Measurements from ENCODE around the gene GNG11.

Gene GNG11

GRCh38 chr7:93957767-93958166 is 36.2 kb downstream of the GNG11 start:
- H3K27me3 ChIP-seq (ENCODE audit: control insufficient read depth, low read length) = no peaks in the 10 kb centered on the region
- H4K20me1 ChIP-seq (ENCODE audit: control insufficient read depth, insufficient read depth, low read depth, low read length) = no peaks in the 10 kb centered on the region
- H3K36me3 ChIP-seq (ENCODE audit: control insufficient read depth, low read length) = no peaks in the 10 kb centered on the region
- H3F3A ChIP-seq (ENCODE audit: control insufficient read depth, insufficient read depth) = no peaks in the 10 kb centered on the region
- no peaks in the 10 kb centered on the region for H3K9me2 ChIP-seq (replicated peaks; ENCODE audit: control insufficient read depth, low read length)
- no peak overlapping the region for H3K4me3 ChIP-seq (ENCODE audit: low read length)
- TF ChIP-seq CTCF (IDR thresholded peaks at IDR 0.05; ENCODE audit: low read depth, low read length, poor library complexity, severe bottlenecking) (no peak), EZH2phosphoT487 (IDR thresholded peaks at IDR 0.05; ENCODE audit: borderline replicate concordance, low read length) (no peak)
- no peak overlapping the region for H3K27ac ChIP-seq (ENCODE audit: low read depth, low read length)
- H3K4me1 ChIP-seq (ENCODE audit: control insufficient read depth, low read length) = no peaks in the 10 kb centered on the region
- no peaks in the 10 kb centered on the region for H3K9me3 ChIP-seq (ENCODE audit: control insufficient read depth, insufficient read depth, low read length)
- no peak overlapping the region for H3K4me2 ChIP-seq (ENCODE audit: low read length)
- no peaks in the 10 kb centered on the region for H3K79me2 ChIP-seq (ENCODE audit: control insufficient read depth, low read length)

- Histone ChIP-seq H3K4me1 (ENCODE audit: control insufficient read depth, low read length) (no peaks in the 10 kb centered on the region), H3K9me3 (ENCODE audit: control insufficient read depth, insufficient read depth, low read length) (no peaks in the 10 kb centered on the region), H3K36me3 (ENCODE audit: control insufficient read depth, low read length) (no peaks in the 10 kb centered on the region), H4K20me1 (ENCODE audit: control insufficient read depth, insufficient read depth, low read depth, low read length) (no peaks in the 10 kb centered on the region), H3K27me3 (ENCODE audit: control insufficient read depth, low read length) (no peaks in the 10 kb centered on the region), H3K4me3 (ENCODE audit: low read length) (no peak overlapping the region), H3K79me2 (ENCODE audit: control insufficient read depth, low read length) (no peaks in the 10 kb centered on the region), H3K9me2 (replicated peaks; ENCODE audit: control insufficient read depth, low read length) (no peaks in the 10 kb centered on the region), H3K27ac (ENCODE audit: low read depth, low read length) (no peak overlapping the region), H3K4me2 (ENCODE audit: low read length) (no peak overlapping the region), H3F3A (ENCODE audit: control insufficient read depth, insufficient read depth) (no peaks in the 10 kb centered on the region)
- TF ChIP-seq CTCF (IDR thresholded peaks at IDR 0.05; ENCODE audit: low read depth, low read length, poor library complexity, severe bottlenecking) (no peak), EZH2phosphoT487 (IDR thresholded peaks at IDR 0.05; ENCODE audit: borderline replicate concordance, low read length) (no peak)
Observed at GRCh38 chr7:93958216-93958615, 36.7 kb downstream of the GNG11 start.

DNA sequence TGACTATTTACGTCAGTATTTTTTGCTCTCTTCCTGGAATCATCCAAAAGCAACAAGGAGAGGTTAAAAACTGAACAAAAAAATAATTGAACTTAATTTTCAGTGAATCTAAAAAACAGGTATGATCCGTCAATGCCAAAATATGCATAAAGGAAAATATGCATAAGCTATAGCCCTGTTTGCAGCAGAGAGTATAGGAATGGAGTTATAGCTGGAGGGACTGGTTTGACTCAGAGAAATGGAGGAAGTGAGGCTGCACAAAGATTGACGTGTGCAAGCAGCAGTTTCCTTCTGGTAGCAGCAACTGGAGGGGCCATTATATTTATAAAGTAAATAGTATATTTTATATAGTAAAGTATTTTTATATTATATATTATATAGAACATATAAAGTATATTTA is 37.1 kb downstream of the GNG11 start:
- Histone ChIP-seq H3K4me1 (ENCODE audit: control insufficient read depth, low read length) (no peaks in the 10 kb centered on the region), H3F3A (ENCODE audit: control insufficient read depth, insufficient read depth) (no peaks in the 10 kb centered on the region)

More for the DNA sequence above, 37.1 kb downstream of the GNG11 start:
- Histone ChIP-seq H4K20me1 (ENCODE audit: control insufficient read depth, insufficient read depth, low read depth, low read length) (no peaks in the 10 kb centered on the region), H3K9me3 (ENCODE audit: control insufficient read depth, insufficient read depth, low read length) (no peaks in the 10 kb centered on the region), H3K27ac (ENCODE audit: low read depth, low read length) (no peak overlapping the region), H3K79me2 (ENCODE audit: control insufficient read depth, low read length) (no peaks in the 10 kb centered on the region), H3K4me3 (ENCODE audit: low read length) (no peak overlapping the region), H3K4me2 (ENCODE audit: low read length) (no peak overlapping the region), H3K9me2 (replicated peaks; ENCODE audit: control insufficient read depth, low read length) (no peaks in the 10 kb centered on the region), H3K36me3 (ENCODE audit: control insufficient read depth, low read length) (no peaks in the 10 kb centered on the region), H3K27me3 (ENCODE audit: control insufficient read depth, low read length) (no peaks in the 10 kb centered on the region)
- no peak for TF ChIP-seq EZH2phosphoT487 (IDR thresholded peaks at IDR 0.05; ENCODE audit: borderline replicate concordance, low read length)
- TF ChIP-seq CTCF (IDR thresholded peaks at IDR 0.05; ENCODE audit: low read depth, low read length, poor library complexity, severe bottlenecking) = no peak

All from DOHH2 (cell line).